ENCODE results near the gene TCF12. TPM values are rescaled to one million over a fixed set of nuclear protein-coding genes. Genes with fewer than 3 reads are reported as not detected.

The TCF12 gene
- total RNA-seq, 1 experiment from 2014 or later: 102 TPM

DNA sequence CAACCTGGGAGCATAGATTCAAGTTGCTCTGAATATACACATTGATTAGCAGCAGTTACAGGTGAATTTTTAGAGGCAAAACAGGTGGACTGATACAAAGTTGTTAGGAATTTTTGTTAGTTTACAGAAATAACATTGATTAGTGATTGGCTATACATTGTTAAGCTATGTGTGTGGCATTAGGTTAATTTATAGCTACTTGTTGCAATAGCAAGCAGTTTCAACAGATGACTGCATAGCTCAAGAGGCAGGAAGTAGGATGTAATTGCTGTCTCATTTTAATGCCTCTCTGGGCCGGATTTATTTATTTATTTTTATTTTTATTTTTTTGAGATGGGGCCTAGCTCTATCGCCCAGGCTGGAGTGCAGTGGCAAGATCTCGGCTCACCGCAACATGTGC, 99.7 kb downstream of the TCF12 start:
- BruUV-seq (replicated peaks): no TSS peak
- POLR2A ChIA-PET: no interaction called here
- CTCF ChIA-PET: interaction anchor here (0.6 kb wide), 1 partner anchor 101 kb away, joined by 4 read pairs; no protein-coding TSS in a partner anchor

DNA sequence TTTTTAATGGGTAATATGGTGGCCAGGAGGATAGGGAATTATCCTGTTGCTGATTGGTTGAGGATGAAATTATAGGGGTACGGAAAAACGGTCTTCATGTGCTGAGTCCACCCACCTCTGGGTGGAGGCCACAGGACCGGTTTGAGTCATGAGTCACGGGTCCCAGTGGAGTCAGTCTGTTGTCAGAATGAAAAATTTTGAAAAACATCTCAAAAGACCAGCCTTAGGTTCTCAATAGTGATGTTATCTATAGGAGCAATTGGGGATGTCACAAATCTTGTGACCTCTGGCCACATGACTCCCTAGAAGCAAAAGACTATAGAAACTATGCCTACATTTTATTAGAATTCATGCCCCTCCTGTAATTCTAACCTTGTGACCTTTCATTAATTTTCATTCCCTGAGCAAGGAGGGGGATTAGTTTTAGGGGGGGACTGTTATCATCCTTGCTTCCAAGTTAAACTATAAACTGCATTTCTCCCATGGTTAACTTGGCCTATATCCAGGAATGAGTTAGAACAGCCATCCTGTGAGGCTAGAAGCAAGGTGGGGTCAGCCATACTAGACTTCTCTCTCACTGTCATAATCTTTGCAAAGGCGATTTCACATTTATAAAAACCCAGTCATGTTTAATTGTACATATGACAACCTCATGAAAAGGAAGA, 101.2 kb downstream of the TCF12 start:
- no peak overlapping the region for H3K27ac ChIP-seq (ENCODE audit: low read length)
- H3K4me1 ChIP-seq (ENCODE audit: control insufficient read depth, insufficient read depth, low read length): peaks cover 11% of the 10 kb centered on the region; the same call in 1 of the 2 replicates
- ATAC-seq (no peak), DNase-seq (ENCODE audit: low read depth, low spot score) (no peak)
- no peaks in the 10 kb centered on the region; the same call in 1 of the 2 replicates for H3K9me3 ChIP-seq (ENCODE audit: control insufficient read depth, insufficient read depth, low read depth, low read length)
- intact Hi-C loops (cut with micrococcal nuclease; ENCODE audit: unreplicated experiment) (no loop called here), in situ Hi-C loops (cut with HindIII; ENCODE audit: low pct_unique_long_range_greater_than_20kb, low sequenced_read_pairs) (no loop called here)
- no peak overlapping the region for H3K4me3 ChIP-seq (ENCODE audit: low read depth in 2 of 2, low read length in 2 of 2)
- CTCF ChIA-PET: no interaction called here
- H3K36me3 ChIP-seq (ENCODE audit: control insufficient read depth, insufficient read depth, low read length): no peaks in the 10 kb centered on the region
- no peak for TF ChIP-seq POLR2AphosphoS5 (IDR thresholded peaks at IDR 0.05; ENCODE audit: low read depth, low read length)
- BruUV-seq (replicated peaks): no TSS peak
- no peaks in the 10 kb centered on the region for H3K27me3 ChIP-seq (ENCODE audit: control insufficient read depth, insufficient read depth, low read length)
- POLR2A ChIA-PET: no interaction called here

More for the DNA sequence above, 99.7 kb downstream of the TCF12 start:
- Histone ChIP-seq H3K4me1 (ENCODE audit: control insufficient read depth, insufficient read depth, low read length) (peaks cover 11% of the 10 kb centered on the region; the same call in 1 of the 2 replicates), H3K27ac (ENCODE audit: low read length) (no peak overlapping the region), H3K36me3 (ENCODE audit: control insufficient read depth, insufficient read depth, low read length) (no peaks in the 10 kb centered on the region), H3K27me3 (ENCODE audit: control insufficient read depth, insufficient read depth, low read length) (no peaks in the 10 kb centered on the region), H3K9me3 (ENCODE audit: control insufficient read depth, insufficient read depth, low read depth, low read length) (no peaks in the 10 kb centered on the region; the same call in 1 of the 2 replicates), H3K4me3 (ENCODE audit: low read depth in 2 of 2, low read length in 2 of 2) (no peak overlapping the region)
- DNase-seq (ENCODE audit: low read depth, low spot score) (no peak), ATAC-seq (no peak)
- TF ChIP-seq, protein P1, sequence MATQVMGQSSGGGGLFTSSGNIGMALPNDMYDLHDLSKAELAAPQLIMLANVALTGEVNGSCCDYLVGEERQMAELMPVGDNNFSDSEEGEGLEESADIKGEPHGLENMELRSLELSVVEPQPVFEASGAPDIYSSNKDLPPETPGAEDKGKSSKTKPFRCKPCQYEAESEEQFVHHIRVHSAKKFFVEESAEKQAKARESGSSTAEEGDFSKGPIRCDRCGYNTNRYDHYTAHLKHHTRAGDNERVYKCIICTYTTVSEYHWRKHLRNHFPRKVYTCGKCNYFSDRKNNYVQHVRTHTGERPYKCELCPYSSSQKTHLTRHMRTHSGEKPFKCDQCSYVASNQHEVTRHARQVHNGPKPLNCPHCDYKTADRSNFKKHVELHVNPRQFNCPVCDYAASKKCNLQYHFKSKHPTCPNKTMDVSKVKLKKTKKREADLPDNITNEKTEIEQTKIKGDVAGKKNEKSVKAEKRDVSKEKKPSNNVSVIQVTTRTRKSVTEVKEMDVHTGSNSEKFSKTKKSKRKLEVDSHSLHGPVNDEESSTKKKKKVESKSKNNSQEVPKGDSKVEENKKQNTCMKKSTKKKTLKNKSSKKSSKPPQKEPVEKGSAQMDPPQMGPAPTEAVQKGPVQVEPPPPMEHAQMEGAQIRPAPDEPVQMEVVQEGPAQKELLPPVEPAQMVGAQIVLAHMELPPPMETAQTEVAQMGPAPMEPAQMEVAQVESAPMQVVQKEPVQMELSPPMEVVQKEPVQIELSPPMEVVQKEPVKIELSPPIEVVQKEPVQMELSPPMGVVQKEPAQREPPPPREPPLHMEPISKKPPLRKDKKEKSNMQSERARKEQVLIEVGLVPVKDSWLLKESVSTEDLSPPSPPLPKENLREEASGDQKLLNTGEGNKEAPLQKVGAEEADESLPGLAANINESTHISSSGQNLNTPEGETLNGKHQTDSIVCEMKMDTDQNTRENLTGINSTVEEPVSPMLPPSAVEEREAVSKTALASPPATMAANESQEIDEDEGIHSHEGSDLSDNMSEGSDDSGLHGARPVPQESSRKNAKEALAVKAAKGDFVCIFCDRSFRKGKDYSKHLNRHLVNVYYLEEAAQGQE (IDR thresholded peaks at IDR 0.05; ENCODE audit: insufficient read depth in 1 of 2, low read depth in 2 of 2, low read length in 1 of 2): no peak
- TF ChIP-seq TCF7L2 (IDR thresholded peaks at IDR 0.05; ENCODE audit: low read depth, low read length) (no peak), POLR2AphosphoS5 (IDR thresholded peaks at IDR 0.05; ENCODE audit: low read depth, low read length) (no peak), SIN3A (IDR thresholded peaks at IDR 0.05; ENCODE audit: borderline replicate concordance, insufficient read depth, low read depth, low read length) (no peak)
- TF ChIP-seq, protein P2, sequence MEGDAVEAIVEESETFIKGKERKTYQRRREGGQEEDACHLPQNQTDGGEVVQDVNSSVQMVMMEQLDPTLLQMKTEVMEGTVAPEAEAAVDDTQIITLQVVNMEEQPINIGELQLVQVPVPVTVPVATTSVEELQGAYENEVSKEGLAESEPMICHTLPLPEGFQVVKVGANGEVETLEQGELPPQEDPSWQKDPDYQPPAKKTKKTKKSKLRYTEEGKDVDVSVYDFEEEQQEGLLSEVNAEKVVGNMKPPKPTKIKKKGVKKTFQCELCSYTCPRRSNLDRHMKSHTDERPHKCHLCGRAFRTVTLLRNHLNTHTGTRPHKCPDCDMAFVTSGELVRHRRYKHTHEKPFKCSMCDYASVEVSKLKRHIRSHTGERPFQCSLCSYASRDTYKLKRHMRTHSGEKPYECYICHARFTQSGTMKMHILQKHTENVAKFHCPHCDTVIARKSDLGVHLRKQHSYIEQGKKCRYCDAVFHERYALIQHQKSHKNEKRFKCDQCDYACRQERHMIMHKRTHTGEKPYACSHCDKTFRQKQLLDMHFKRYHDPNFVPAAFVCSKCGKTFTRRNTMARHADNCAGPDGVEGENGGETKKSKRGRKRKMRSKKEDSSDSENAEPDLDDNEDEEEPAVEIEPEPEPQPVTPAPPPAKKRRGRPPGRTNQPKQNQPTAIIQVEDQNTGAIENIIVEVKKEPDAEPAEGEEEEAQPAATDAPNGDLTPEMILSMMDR (IDR thresholded peaks at IDR 0.05): no peak
- in situ Hi-C loops (cut with HindIII; ENCODE audit: low pct_unique_long_range_greater_than_20kb, low sequenced_read_pairs) (no loop called here), intact Hi-C loops (cut with micrococcal nuclease; ENCODE audit: unreplicated experiment) (no loop called here)

DNA sequence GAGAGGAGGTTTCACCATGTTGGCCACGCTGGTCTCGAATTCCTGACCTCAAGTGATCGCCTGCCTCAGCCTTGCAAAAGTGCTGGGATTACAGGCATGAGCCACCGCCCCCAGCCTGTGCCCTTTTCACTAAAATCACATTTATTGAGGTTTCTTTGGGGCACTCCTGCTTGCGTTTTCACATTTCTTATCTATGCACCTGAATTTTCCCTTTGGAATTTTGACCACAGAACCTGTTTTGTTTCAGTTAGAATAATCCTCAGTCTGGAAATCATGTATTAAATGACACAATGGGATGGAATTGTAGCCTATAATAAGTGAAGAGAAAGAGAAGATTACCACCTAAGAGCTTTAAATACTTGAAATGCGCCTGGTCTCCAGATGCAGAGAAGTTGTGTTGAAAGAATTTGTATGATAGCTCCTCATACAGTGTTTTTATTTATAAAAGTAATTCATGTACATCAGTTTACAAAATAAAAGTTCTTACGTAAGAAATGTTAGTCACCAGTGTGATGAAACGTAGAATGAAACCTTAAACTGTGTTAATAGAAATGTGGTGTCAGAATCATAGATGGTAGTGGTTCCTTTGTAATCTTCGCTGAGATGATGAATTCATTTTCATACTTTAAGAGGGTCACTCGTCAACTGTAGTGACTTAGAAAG, 107.0 kb downstream of the TCF12 start:
- BruUV-seq (replicated peaks): no TSS peak
- no peak overlapping the region for H3K4me3 ChIP-seq (ENCODE audit: low read depth in 2 of 2, low read length in 2 of 2)
- no peaks in the 10 kb centered on the region for H3K27me3 ChIP-seq (ENCODE audit: control insufficient read depth, insufficient read depth, low read length)
- in situ Hi-C loops (cut with HindIII; ENCODE audit: low pct_unique_long_range_greater_than_20kb, low sequenced_read_pairs): no loop called here
- intact Hi-C loops (cut with micrococcal nuclease; ENCODE audit: unreplicated experiment): no loop called here
- H3K9me3 ChIP-seq (ENCODE audit: control insufficient read depth, insufficient read depth, low read depth, low read length): no peaks in the 10 kb centered on the region; the same call in 1 of the 2 replicates
- ChIA-PET POLR2A (no interaction called here), CTCF (no interaction called here)
- no peak for DNase-seq (ENCODE audit: low read depth, low spot score)
- no peaks in the 10 kb centered on the region for H3K4me1 ChIP-seq (ENCODE audit: control insufficient read depth, insufficient read depth, low read length)
- no peak overlapping the region for H3K27ac ChIP-seq (ENCODE audit: low read length)
- H3K36me3 ChIP-seq (ENCODE audit: control insufficient read depth, insufficient read depth, low read length): no peaks in the 10 kb centered on the region
- ATAC-seq: no peak
- TF ChIP-seq, protein P1 (IDR thresholded peaks at IDR 0.05; ENCODE audit: insufficient read depth in 1 of 2, low read depth in 2 of 2, low read length in 1 of 2): no peak
- TF ChIP-seq SIN3A (IDR thresholded peaks at IDR 0.05; ENCODE audit: borderline replicate concordance, insufficient read depth, low read depth, low read length) (no peak), TCF7L2 (IDR thresholded peaks at IDR 0.05; ENCODE audit: low read depth, low read length) (no peak), POLR2AphosphoS5 (IDR thresholded peaks at IDR 0.05; ENCODE audit: low read depth, low read length) (no peak)
- TF ChIP-seq, protein P2 (IDR thresholded peaks at IDR 0.05): no peak
